GM18858 (cell line): ENCODE measurements around the gene PRKCA.

Experiments
- ATAC-seq: cut with Tn5 transposase; IDR thresholded peaks from one replicate; pipeline ENCODE4 v1.9.1; 2021; ENCODE audit not compliant: unreplicated experiment

The PRKCA gene

GRCh38 chr17:66567234-66568170 is 265.1 kb downstream of the PRKCA start:
- no peak for ATAC-seq

- no peak for ATAC-seq
Measured at GRCh38 chr17:66569572-66569971, 267.2 kb downstream of the PRKCA start.

- ATAC-seq, result no peak
Measured at GRCh38 chr17:66570447-66571195, 268.2 kb downstream of the PRKCA start.

- no peak for ATAC-seq
Measured at GRCh38 chr17:66571745-66572144, 269.3 kb downstream of the PRKCA start.

- ATAC-seq, result no peak
Measured at GRCh38 chr17:66573078-66573477, 270.7 kb downstream of the PRKCA start.

GRCh38 chr17:66574123-66574522 is 271.7 kb downstream of the PRKCA start:
- no peak for ATAC-seq

GRCh38 chr17:66576473-66576872 is 274.1 kb downstream of the PRKCA start:
- ATAC-seq, result no peak

GRCh38 chr17:66577041-66577440 is 274.6 kb downstream of the PRKCA start:
- ATAC-seq, result no peak

GRCh38 chr17:66578781-66579489 is 276.5 kb downstream of the PRKCA start:
- ATAC-seq, result no peak

GRCh38 chr17:66579556-66579955 is 277.1 kb downstream of the PRKCA start:
- ATAC-seq, result no peak

GRCh38 chr17:66580184-66580955 is 278.0 kb downstream of the PRKCA start:
- no peak for ATAC-seq

GRCh38 chr17:66580956-66581391 is 278.6 kb downstream of the PRKCA start:
- no peak for ATAC-seq

GRCh38 chr17:66582373-66583111 is 280.1 kb downstream of the PRKCA start:
- no peak for ATAC-seq

- ATAC-seq, result no peak
Measured at GRCh38 chr17:66583112-66583748, 280.8 kb downstream of the PRKCA start.

GRCh38 chr17:66584927-66585326 is 282.5 kb downstream of the PRKCA start:
- ATAC-seq, result no peak

- no peak for ATAC-seq
Measured at GRCh38 chr17:66585472-66585871, 283.1 kb downstream of the PRKCA start.

- ATAC-seq, result no peak
Measured at GRCh38 chr17:66589892-66590291, 287.5 kb downstream of the PRKCA start.

- ATAC-seq, result no peak
Measured at GRCh38 chr17:66593116-66593515, 290.7 kb downstream of the PRKCA start.

GRCh38 chr17:66595893-66596292 is 293.5 kb downstream of the PRKCA start:
- no peak for ATAC-seq
